GM18505 (cell line): ENCODE results near the gene TANC1.

Experiments
- ATAC-seq: cut with Tn5 transposase; IDR thresholded peaks from one replicate; pipeline ENCODE4 v1.9.1; 2021; ENCODE audit not compliant: unreplicated experiment
- POLR2A ChIP-seq: IDR thresholded peaks from 4 replicates; pipeline ENCODE4 v1.6.1; 2011; ENCODE audit warnings: borderline replicate concordance; ENCODE audit not compliant: insufficient read depth, insufficient read length; ENCODE audit errors: extremely low read depth

TANC1 gene

GRCh38 chr2:159256159-159256558 is 287.7 kb downstream of the TANC1 start:
- no peak for TF ChIP-seq POLR2A
- ATAC-seq: no peak

- TF ChIP-seq POLR2A: no peak
- no peak for ATAC-seq
Observed at GRCh38 chr2:159262226-159262625, 293.8 kb downstream of the TANC1 start.

GRCh38 chr2:159262904-159263303 is 294.5 kb downstream of the TANC1 start:
- no peak for ATAC-seq
- TF ChIP-seq POLR2A: no peak

- ATAC-seq: no peak
- no peak for TF ChIP-seq POLR2A
Observed at GRCh38 chr2:159265171-159265576, 296.7 kb downstream of the TANC1 start.

- no peak for ATAC-seq
- TF ChIP-seq POLR2A: no peak
Observed at GRCh38 chr2:159266554-159266953, 298.1 kb downstream of the TANC1 start.

- ATAC-seq: no peak
- no peak for TF ChIP-seq POLR2A
Observed at GRCh38 chr2:159267921-159268320, 299.5 kb downstream of the TANC1 start.

- no peak for ATAC-seq
Observed at GRCh38 chr2:159270744-159271379, 302.4 kb downstream of the TANC1 start.

GRCh38 chr2:159272156-159272555 is 303.7 kb downstream of the TANC1 start:
- ATAC-seq: no peak
- no peak for TF ChIP-seq POLR2A

More at GRCh38 chr2:159270744-159271379, 302.4 kb downstream of the TANC1 start:
- TF ChIP-seq POLR2A: no peak

- ATAC-seq: no peak
- TF ChIP-seq POLR2A: no peak
Observed at GRCh38 chr2:159275111-159275510, 306.7 kb downstream of the TANC1 start.

- no peak for ATAC-seq
- no peak for TF ChIP-seq POLR2A
Observed at GRCh38 chr2:159279700-159280099, 311.3 kb downstream of the TANC1 start.

- no peak for ATAC-seq
- TF ChIP-seq POLR2A: no peak
Observed at GRCh38 chr2:159281002-159281401, 312.6 kb downstream of the TANC1 start.
